Muscle of back (tissue), 11 donors: Measurements from ENCODE around the gene FSIP1. TPM values are rescaled to one million over a fixed set of nuclear protein-coding genes. Genes with fewer than 3 reads are reported as not detected.

Experiments used
- DNase-seq, 3 donors: peaks; one replicate each; pipeline versions ENCODE4 v3.0.0 to v3.0.0-alpha.2; 2013
- polyA plus RNA-seq, 10 donors: library from polyadenylated mRNA; unstranded; fragments of 120-200 nt; gene quantifications; one replicate each; pipeline ENCODE4 v1.2.1, GENCODE V29; 2013; ENCODE audit not compliant: insufficient read length in 10 of 10

Gene FSIP1
- polyA plus RNA-seq, 10 donors: 0.13 to 2.6 (median 0.54) TPM

GRCh38 chr15:39685999-39686613 lies 96.5 kb downstream of the FSIP1 start:
- peak; percentile 47 to 81 (median 62) for DNase-seq

GRCh38 chr15:39685367-39685766 lies 97.3 kb downstream of the FSIP1 start:
- DNase-seq: no peak

GRCh38 chr15:39684233-39684632 lies 98.4 kb downstream of the FSIP1 start:
- DNase-seq: peak in 2 of 3 donors; percentile 37 to 49

- DNase-seq: no peak
Measured at GRCh38 chr15:39682366-39682765, 100.3 kb downstream of the FSIP1 start.

- peak in 2 of 3 donors; percentile 53 to 58 for DNase-seq
Measured at GRCh38 chr15:39680868-39681267, 101.8 kb downstream of the FSIP1 start.

- DNase-seq: no peak
Measured at GRCh38 chr15:39672666-39673065, 110.0 kb downstream of the FSIP1 start.

GRCh38 chr15:39672184-39672583 lies 110.5 kb downstream of the FSIP1 start:
- no peak for DNase-seq

- no peak for DNase-seq
Measured at GRCh38 chr15:39670687-39671086, 112.0 kb downstream of the FSIP1 start.

GRCh38 chr15:39669661-39670060 lies 113.0 kb downstream of the FSIP1 start:
- no peak for DNase-seq

GRCh38 chr15:39669241-39669640 lies 113.4 kb downstream of the FSIP1 start:
- no peak for DNase-seq

- no peak for DNase-seq
Measured at GRCh38 chr15:39668457-39668856, 114.2 kb downstream of the FSIP1 start.

GRCh38 chr15:39667382-39668127 lies 115.1 kb downstream of the FSIP1 start:
- DNase-seq: no peak

- DNase-seq: peak in 1 of 3 donors; percentile 48
Measured at GRCh38 chr15:39666677-39667076, 116.0 kb downstream of the FSIP1 start.

- no peak for DNase-seq
Measured at GRCh38 chr15:39665629-39666250, 116.9 kb downstream of the FSIP1 start.

- no peak for DNase-seq
Measured at GRCh38 chr15:39663704-39664250, 118.9 kb downstream of the FSIP1 start.

GRCh38 chr15:39661776-39662175 lies 120.9 kb downstream of the FSIP1 start:
- DNase-seq: no peak

GRCh38 chr15:39658740-39659139 lies 123.9 kb downstream of the FSIP1 start:
- DNase-seq: no peak

- DNase-seq: peak in 1 of 3 donors; percentile 53
Measured at GRCh38 chr15:39657668-39658067, 125.0 kb downstream of the FSIP1 start.

- DNase-seq: no peak
Measured at GRCh38 chr15:39657181-39657580, 125.5 kb downstream of the FSIP1 start.

GRCh38 chr15:39654304-39654703 lies 128.3 kb downstream of the FSIP1 start:
- DNase-seq: no peak

GRCh38 chr15:39651881-39652280 lies 130.8 kb downstream of the FSIP1 start:
- no peak for DNase-seq

- DNase-seq: no peak
Measured at GRCh38 chr15:39651295-39651694, 131.3 kb downstream of the FSIP1 start.

GRCh38 chr15:39649757-39650156 lies 132.9 kb downstream of the FSIP1 start:
- DNase-seq: no peak
